Stimulated activated CD8-positive, alpha-beta memory T cell treated with anti-CD3 and anti-CD28 coated beads, Interleukin-15, amount 100 ng/mL, for 4 hours (primary cell): ENCODE measurements around the gene PTH.

Experiments
- DNase-seq, 2 donors: peaks; one replicate each; pipeline ENCODE4 v3.0.0-alpha.2; 2020; ENCODE audit warnings: low read depth in 2 of 2

Gene PTH

GRCh38 chr11:13449522-13449921 lies 46.3 kb downstream of the PTH start:
- no peak for DNase-seq

GRCh38 chr11:13448876-13449275 lies 46.9 kb downstream of the PTH start:
- DNase-seq = no peak

DNA sequence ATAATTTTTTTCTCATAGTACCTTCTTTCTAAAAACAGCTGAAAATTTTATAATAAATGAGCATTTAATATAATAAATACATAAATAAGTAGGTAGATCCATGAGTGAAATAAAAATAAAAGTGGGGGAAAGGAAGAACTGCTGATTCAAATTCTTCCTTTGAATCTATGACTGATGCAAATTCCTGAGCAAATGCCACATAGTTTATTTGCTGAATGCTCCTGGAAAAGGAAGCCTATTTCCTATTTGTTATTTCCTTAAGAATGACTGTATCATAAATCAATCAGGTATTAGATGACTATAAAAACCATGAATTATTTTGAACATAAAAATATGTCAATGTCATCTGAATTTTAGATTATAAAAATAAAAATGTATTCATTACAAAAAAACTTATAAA lies 49.4 kb downstream of the PTH start:
- DNase-seq = no peak

DNA sequence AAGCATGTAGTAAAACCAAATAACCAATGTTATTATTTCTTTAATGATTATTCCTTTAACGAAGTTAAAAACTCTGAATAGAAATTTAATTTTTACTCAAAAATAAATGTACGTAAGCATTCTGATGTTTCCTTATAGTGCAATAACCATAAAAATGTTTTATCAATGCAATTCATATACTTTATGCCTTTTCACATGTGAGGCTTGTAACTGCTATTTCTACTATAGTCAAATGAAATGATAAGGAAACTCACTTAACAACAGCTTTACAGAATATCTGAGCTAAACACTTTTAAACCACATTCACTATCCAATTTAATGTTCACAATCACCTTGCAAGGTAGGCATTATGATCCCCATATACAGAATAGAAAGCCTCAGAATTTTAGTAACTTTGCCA lies 50.2 kb downstream of the PTH start:
- no peak for DNase-seq
